DOHH2 (cell line): ENCODE data around the gene PDXK.

ENCODE experiments used
- EZH2phosphoT487 ChIP-seq: fragments of 200-600 bp; sonication (generic); IDR thresholded peaks from 2 replicates; pipeline ENCODE4 v1.6.1; 2017; ENCODE audit warnings: borderline replicate concordance, mild to moderate bottlenecking, antibody characterized with exemption, low read length, moderate library complexity, mixed read lengths
- TF ChIP-seq, protein P1 (sequence below): fragments of 200-600 bp; sonication (generic); IDR thresholded peaks from one replicate; pipeline ENCODE4 v1.5.1; 2014; ENCODE audit warnings: antibody characterized with exemption, mild to moderate bottlenecking, low read depth, low read length; ENCODE audit not compliant: poor library complexity, severe bottlenecking

DNA sequence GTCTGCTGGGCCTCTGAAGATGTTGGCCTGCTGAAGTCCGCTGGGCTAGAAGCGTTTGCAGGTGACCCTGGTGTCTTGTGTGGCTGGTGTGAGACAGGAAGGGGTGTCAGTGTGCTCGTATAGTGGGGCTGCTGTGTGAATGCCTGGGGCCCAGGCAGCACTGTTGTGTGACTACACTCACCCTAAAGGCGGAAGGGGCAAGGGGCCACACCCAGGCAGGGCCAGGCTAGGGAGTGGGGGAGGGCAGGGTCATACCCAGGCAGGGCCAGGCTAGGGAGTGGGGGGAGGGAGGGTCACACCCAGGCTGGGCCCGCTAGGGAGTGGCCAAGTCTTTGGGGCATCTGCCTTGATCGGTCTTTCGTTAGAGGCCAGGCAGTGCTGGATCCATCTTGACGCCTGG, 25.0 kb downstream of the PDXK start:
- TF ChIP-seq, protein P1, sequence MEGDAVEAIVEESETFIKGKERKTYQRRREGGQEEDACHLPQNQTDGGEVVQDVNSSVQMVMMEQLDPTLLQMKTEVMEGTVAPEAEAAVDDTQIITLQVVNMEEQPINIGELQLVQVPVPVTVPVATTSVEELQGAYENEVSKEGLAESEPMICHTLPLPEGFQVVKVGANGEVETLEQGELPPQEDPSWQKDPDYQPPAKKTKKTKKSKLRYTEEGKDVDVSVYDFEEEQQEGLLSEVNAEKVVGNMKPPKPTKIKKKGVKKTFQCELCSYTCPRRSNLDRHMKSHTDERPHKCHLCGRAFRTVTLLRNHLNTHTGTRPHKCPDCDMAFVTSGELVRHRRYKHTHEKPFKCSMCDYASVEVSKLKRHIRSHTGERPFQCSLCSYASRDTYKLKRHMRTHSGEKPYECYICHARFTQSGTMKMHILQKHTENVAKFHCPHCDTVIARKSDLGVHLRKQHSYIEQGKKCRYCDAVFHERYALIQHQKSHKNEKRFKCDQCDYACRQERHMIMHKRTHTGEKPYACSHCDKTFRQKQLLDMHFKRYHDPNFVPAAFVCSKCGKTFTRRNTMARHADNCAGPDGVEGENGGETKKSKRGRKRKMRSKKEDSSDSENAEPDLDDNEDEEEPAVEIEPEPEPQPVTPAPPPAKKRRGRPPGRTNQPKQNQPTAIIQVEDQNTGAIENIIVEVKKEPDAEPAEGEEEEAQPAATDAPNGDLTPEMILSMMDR: no peak
- TF ChIP-seq EZH2phosphoT487: no peak
